GM23338 (cell line): ENCODE data around the gene SHROOM2. TPM values are rescaled to one million over a fixed set of nuclear protein-coding genes. Genes with fewer than 3 reads are reported as not detected.

Experiments
- ATAC-seq: fragments of 200-7000 bp; cut with Tn5 transposase; 3 replicates; pipeline ENCODE4 v1.9.1; 2020
- DNase-seq: peaks from one replicate; pipeline ENCODE4 v3.0.0-alpha.2; 2015; ENCODE audit warnings: low spot score
- H2AFZ ChIP-seq: fragments of 200-600 bp; sonication (generic); 2 replicates; pipeline ENCODE4 v1.8.0; 2016; ENCODE audit warnings: antibody characterized with exemption, mild to moderate bottlenecking, moderate library complexity
- H3F3A ChIP-seq: fragments of 200-600 bp; sonication (generic); replicated peaks from 2 replicates; pipeline ENCODE4 v1.8.0; 2017; ENCODE audit warnings: antibody characterized with exemption, mixed run types, low read depth
- H3K27ac ChIP-seq: fragments of 200-600 bp; sonication (generic); 2 replicates; pipeline ENCODE4 v1.6.1; 2016; ENCODE audit warnings: low read depth
- H3K27me3 ChIP-seq: fragments of 200-600 bp; sonication (generic); 2 replicates; pipeline ENCODE4 v1.8.0; 2016; ENCODE audit warnings: mild to moderate bottlenecking, mixed run types, moderate library complexity; ENCODE audit not compliant: insufficient read depth
- H3K36me3 ChIP-seq: fragments of 200-600 bp; sonication (generic); 2 replicates; pipeline ENCODE4 v1.8.0; 2016; ENCODE audit warnings: mild to moderate bottlenecking; ENCODE audit not compliant: insufficient read depth
- H3K4me1 ChIP-seq: fragments of 200-600 bp; sonication (generic); 2 replicates; pipeline ENCODE4 v1.8.0; 2016; ENCODE audit warnings: mild to moderate bottlenecking, moderate library complexity; ENCODE audit not compliant: insufficient read depth
- H3K4me2 ChIP-seq: fragments of 200-600 bp; sonication (generic); 2 replicates; pipeline ENCODE4 v1.7.1; 2017; ENCODE audit warnings: mixed run types
- H3K4me3 ChIP-seq: fragments of 200-600 bp; sonication (generic); 2 replicates; pipeline ENCODE4 v1.6.1; 2016; ENCODE audit warnings: mixed run types
- H3K79me2 ChIP-seq: fragments of 200-600 bp; sonication (generic); replicated peaks from 2 replicates; pipeline ENCODE4 v1.8.0; 2017; ENCODE audit warnings: mild to moderate bottlenecking; ENCODE audit not compliant: insufficient read depth
- H3K9me2 ChIP-seq: fragments of 200-600 bp; sonication (generic); 2 replicates; pipeline ENCODE4 v1.8.0; 2017; ENCODE audit not compliant: insufficient read depth
- H4K20me1 ChIP-seq: fragments of 200-600 bp; sonication (generic); replicated peaks from 2 replicates; pipeline ENCODE4 v1.8.0; 2017; ENCODE audit warnings: mild to moderate bottlenecking; ENCODE audit not compliant: insufficient read depth
- H3K27ac Mint-ChIP-seq: 2 replicates; pipeline ENCODE4 v1.8.0; 2020; ENCODE audit warnings: inconsistent platforms, mild to moderate bottlenecking, moderate library complexity, mixed read lengths
- H3K27me3 Mint-ChIP-seq: 3 replicates; pipeline ENCODE4 v1.8.0; 2022; ENCODE audit warnings: low read depth, mild to moderate bottlenecking, moderate library complexity, mixed read lengths, inconsistent platforms; ENCODE audit not compliant: insufficient read depth, poor library complexity
- H3K36me3 Mint-ChIP-seq: 3 replicates; pipeline ENCODE4 v1.8.0; 2021; ENCODE audit warnings: low read depth, mild to moderate bottlenecking, inconsistent platforms, moderate library complexity, mixed read lengths
- H3K4me1 Mint-ChIP-seq: 3 replicates; pipeline ENCODE4 v1.8.0; 2020; ENCODE audit warnings: mild to moderate bottlenecking, inconsistent platforms, mixed read lengths
- H3K4me3 Mint-ChIP-seq: 3 replicates; pipeline ENCODE4 v1.8.0; 2021; ENCODE audit warnings: moderate library complexity, mild to moderate bottlenecking, inconsistent platforms, mixed read lengths
- H3K9me3 Mint-ChIP-seq: 3 replicates; pipeline ENCODE4 v1.8.0; 2020; ENCODE audit warnings: moderate library complexity, mild to moderate bottlenecking, inconsistent platforms, mixed read lengths
- CREB1 ChIP-seq: fragments of 250-450 bp; sonication (Bioruptor Pico); IDR thresholded peaks from 2 replicates; pipeline ENCODE4 v1.5.0; 2020; ENCODE audit warnings: low read depth, mild to moderate bottlenecking, moderate library complexity
- EZH2 ChIP-seq: fragments of 200-600 bp; sonication (generic); IDR thresholded peaks from one replicate; pipeline ENCODE4 v1.8.0; 2017; ENCODE audit warnings: antibody characterized with exemption, mild to moderate bottlenecking, low read depth; ENCODE audit not compliant: unreplicated experiment
- EZH2phosphoT487 ChIP-seq: fragments of 200-600 bp; sonication (generic); IDR thresholded peaks from one replicate; pipeline ENCODE4 v1.8.1; 2018; ENCODE audit warnings: antibody characterized with exemption; ENCODE audit not compliant: unreplicated experiment
- JUNB ChIP-seq: IDR thresholded peaks from one replicate; pipeline ENCODE4 v1.6.1; 2016; ENCODE audit warnings: antibody characterized with exemption; ENCODE audit not compliant: unreplicated experiment
- NANOG ChIP-seq: IDR thresholded peaks from 2 replicates; pipeline ENCODE4 v1.6.1; 2016; ENCODE audit warnings: antibody characterized with exemption, borderline replicate concordance
- POLR2AphosphoS5 ChIP-seq: IDR thresholded peaks from 2 replicates; pipeline ENCODE4 v1.6.1; 2016; ENCODE audit warnings: antibody characterized with exemption, low read depth
- STAT1 ChIP-seq: IDR thresholded peaks from one replicate; pipeline ENCODE4 v1.6.1; 2016; ENCODE audit warnings: antibody characterized with exemption; ENCODE audit not compliant: unreplicated experiment
- ZNF114 ChIP-seq: fragments of 250-450 bp; sonication (Bioruptor Pico); IDR thresholded peaks from 2 replicates; pipeline ENCODE4 v1.5.0; 2020; ENCODE audit warnings: mild to moderate bottlenecking, moderate library complexity
- ZNF331 ChIP-seq: fragments of 250-450 bp; sonication (Bioruptor Pico); IDR thresholded peaks from 2 replicates; pipeline ENCODE4 v1.5.0; 2020; ENCODE audit warnings: low read depth, mild to moderate bottlenecking, moderate library complexity
- polyA plus RNA-seq: library from polyadenylated mRNA; unstranded; fragments of >200 nt; fragmentation: Nextera tagmentation; extraction: Ambion mirVana; gene quantifications from 2 replicates; pipeline ENCODE4 v1.2.1, GENCODE V29; 2016
- total RNA-seq: library from RNA; depleted of rRNA; stranded (reverse); fragments of >200 nt; shearing (Covaris generic); gene quantifications from 2 replicates; pipeline ENCODE4 v1.2.3, GENCODE V29; 2014
- TF ChIP-seq, protein P1 (sequence below): IDR thresholded peaks from 2 replicates; pipeline ENCODE4 v1.6.1; 2016; ENCODE audit warnings: antibody characterized with exemption
- TF ChIP-seq, protein P2 (sequence below): IDR thresholded peaks from one replicate; pipeline ENCODE4 v1.6.1; 2018; ENCODE audit warnings: antibody characterized with exemption; ENCODE audit not compliant: unreplicated experiment
- TF ChIP-seq, protein P3 (sequence below), 2 experiments: fragments of 200-600 bp in 1 of 2; sonication (generic) in 1 of 2; conservative IDR thresholded peaks; 2 replicates each; pipeline versions ENCODE4 v1.5.1 to v1.6.1; 2016 to 2017; ENCODE audit warnings: antibody characterized with exemption in 2 of 2, low read depth in 2 of 2, mild to moderate bottlenecking in 2 of 2, moderate library complexity in 1 of 2

Gene SHROOM2
- total and polyA plus RNA-seq, 2 experiments from 2014 or later: 3.5 to 15.8 TPM

DNA sequence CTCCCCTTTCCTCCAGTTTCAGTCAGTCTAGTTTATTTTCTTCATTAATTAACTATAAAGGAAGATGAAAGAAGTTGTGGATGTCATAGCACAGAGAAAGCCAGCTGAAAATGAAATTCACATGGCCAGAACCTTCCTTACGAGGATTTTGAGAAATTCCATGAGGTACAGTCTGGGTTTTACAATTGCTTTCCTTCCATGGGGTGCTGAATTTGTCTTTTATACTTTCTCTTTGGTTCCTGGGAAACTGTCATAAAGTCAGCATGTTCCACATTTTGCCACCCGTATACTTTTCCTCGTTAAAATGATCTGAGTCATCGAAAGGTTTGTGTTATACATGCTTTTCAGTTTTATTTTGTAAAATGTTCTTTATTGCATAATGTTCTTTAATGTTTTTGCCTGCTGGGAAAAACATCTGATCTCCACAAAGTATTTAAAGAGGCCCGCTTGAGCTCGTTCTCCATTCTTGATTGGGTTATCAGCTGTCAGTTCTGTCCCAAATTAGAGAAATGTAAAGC lies 102.8 kb downstream of the SHROOM2 start:
- no peaks in the 10 kb centered on the region for H3F3A ChIP-seq
- 0 out of 2 replicates have a peak, but pooled peaks cover 2% of the 10 kb centered on the region for H4K20me1 ChIP-seq
- H3K4me3 Mint-ChIP-seq: no peak overlapping the region
- peaks cover 5% of the 10 kb centered on the region for H3K36me3 Mint-ChIP-seq
- no peak overlapping the region for H3K4me2 ChIP-seq
- ATAC-seq: no peak
- H3K4me1 ChIP-seq: no peaks in the 10 kb centered on the region
- TF ChIP-seq EZH2phosphoT487 (no peak), POLR2AphosphoS5 (no peak), CREB1 (no peak), ZNF114 (CRISPR knock-in tag) (no peak), JUNB (no peak), STAT1 (no peak), EZH2 (no peak), NANOG (no peak), ZNF331 (no peak)
- TF ChIP-seq, protein P1, sequence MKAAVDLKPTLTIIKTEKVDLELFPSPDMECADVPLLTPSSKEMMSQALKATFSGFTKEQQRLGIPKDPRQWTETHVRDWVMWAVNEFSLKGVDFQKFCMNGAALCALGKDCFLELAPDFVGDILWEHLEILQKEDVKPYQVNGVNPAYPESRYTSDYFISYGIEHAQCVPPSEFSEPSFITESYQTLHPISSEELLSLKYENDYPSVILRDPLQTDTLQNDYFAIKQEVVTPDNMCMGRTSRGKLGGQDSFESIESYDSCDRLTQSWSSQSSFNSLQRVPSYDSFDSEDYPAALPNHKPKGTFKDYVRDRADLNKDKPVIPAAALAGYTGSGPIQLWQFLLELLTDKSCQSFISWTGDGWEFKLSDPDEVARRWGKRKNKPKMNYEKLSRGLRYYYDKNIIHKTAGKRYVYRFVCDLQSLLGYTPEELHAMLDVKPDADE: no peak
- TF ChIP-seq, protein P2, sequence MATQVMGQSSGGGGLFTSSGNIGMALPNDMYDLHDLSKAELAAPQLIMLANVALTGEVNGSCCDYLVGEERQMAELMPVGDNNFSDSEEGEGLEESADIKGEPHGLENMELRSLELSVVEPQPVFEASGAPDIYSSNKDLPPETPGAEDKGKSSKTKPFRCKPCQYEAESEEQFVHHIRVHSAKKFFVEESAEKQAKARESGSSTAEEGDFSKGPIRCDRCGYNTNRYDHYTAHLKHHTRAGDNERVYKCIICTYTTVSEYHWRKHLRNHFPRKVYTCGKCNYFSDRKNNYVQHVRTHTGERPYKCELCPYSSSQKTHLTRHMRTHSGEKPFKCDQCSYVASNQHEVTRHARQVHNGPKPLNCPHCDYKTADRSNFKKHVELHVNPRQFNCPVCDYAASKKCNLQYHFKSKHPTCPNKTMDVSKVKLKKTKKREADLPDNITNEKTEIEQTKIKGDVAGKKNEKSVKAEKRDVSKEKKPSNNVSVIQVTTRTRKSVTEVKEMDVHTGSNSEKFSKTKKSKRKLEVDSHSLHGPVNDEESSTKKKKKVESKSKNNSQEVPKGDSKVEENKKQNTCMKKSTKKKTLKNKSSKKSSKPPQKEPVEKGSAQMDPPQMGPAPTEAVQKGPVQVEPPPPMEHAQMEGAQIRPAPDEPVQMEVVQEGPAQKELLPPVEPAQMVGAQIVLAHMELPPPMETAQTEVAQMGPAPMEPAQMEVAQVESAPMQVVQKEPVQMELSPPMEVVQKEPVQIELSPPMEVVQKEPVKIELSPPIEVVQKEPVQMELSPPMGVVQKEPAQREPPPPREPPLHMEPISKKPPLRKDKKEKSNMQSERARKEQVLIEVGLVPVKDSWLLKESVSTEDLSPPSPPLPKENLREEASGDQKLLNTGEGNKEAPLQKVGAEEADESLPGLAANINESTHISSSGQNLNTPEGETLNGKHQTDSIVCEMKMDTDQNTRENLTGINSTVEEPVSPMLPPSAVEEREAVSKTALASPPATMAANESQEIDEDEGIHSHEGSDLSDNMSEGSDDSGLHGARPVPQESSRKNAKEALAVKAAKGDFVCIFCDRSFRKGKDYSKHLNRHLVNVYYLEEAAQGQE: no peak
- TF ChIP-seq, protein P3, sequence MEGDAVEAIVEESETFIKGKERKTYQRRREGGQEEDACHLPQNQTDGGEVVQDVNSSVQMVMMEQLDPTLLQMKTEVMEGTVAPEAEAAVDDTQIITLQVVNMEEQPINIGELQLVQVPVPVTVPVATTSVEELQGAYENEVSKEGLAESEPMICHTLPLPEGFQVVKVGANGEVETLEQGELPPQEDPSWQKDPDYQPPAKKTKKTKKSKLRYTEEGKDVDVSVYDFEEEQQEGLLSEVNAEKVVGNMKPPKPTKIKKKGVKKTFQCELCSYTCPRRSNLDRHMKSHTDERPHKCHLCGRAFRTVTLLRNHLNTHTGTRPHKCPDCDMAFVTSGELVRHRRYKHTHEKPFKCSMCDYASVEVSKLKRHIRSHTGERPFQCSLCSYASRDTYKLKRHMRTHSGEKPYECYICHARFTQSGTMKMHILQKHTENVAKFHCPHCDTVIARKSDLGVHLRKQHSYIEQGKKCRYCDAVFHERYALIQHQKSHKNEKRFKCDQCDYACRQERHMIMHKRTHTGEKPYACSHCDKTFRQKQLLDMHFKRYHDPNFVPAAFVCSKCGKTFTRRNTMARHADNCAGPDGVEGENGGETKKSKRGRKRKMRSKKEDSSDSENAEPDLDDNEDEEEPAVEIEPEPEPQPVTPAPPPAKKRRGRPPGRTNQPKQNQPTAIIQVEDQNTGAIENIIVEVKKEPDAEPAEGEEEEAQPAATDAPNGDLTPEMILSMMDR (conservative IDR thresholded peaks at IDR 0.05; ENCODE audit: low read depth in 2 of 2): no peak
- no peaks in the 10 kb centered on the region for H3K36me3 ChIP-seq
- no peak for DNase-seq
- no peak overlapping the region for H3K4me3 ChIP-seq
- H3K27ac Mint-ChIP-seq: no peak overlapping the region
- H3K4me1 Mint-ChIP-seq: peaks cover 6% of the 10 kb centered on the region; the same call in 2 of the 3 replicates
- no peaks in the 10 kb centered on the region for H3K79me2 ChIP-seq
- H3K9me2 ChIP-seq: no peaks in the 10 kb centered on the region
- H3K9me3 Mint-ChIP-seq: no peaks in the 10 kb centered on the region
- H3K27ac ChIP-seq: no peak overlapping the region
- no peak overlapping the region for H2AFZ ChIP-seq
- H3K27me3 Mint-ChIP-seq: peaks cover 3% of the 10 kb centered on the region
- no peaks in the 10 kb centered on the region for H3K27me3 ChIP-seq
